Activated naive CD8-positive, alpha-beta T cell treated with anti-CD3 and anti-CD28 coated beads, Interleukin-2, amount 50 U/mL, for 16 hours (primary cell): ENCODE data around the gene DNAH6.
"Not testable (repeated sequence)": the region's sequence is repeated elsewhere in the genome, so short reads cannot be mapped to it uniquely, and the experiment has no call there.

Experiments
- DNase-seq: peaks from one replicate; pipeline ENCODE4 v3.0.0-alpha.2; 2020; ENCODE audit warnings: low read depth, low spot score

Gene DNAH6

GRCh38 chr2:84516234-84516986 lies at the start of gene DNAH6:
Gene DNAH6, plus strand, starts transcription at chr2:84516498. Its CDS starts 1,329 bp downstream, at chr2:84517827.
- peak; percentile 64 for DNase-seq

- no peak for DNase-seq
Observed at GRCh38 chr2:84467389-84467788, 48.9 kb upstream of the DNAH6 start.

- DNase-seq = not testable (repeated sequence)
Observed at GRCh38 chr2:84472423-84472822, 43.9 kb upstream of the DNAH6 start.

- no peak for DNase-seq
Observed at GRCh38 chr2:84472856-84473565, 43.3 kb upstream of the DNAH6 start.

GRCh38 chr2:84474176-84474575 lies 42.1 kb upstream of the DNAH6 start:
- no peak for DNase-seq

- DNase-seq = no peak
Observed at GRCh38 chr2:84477886-84478285, 38.4 kb upstream of the DNAH6 start.

- DNase-seq = no peak
Observed at GRCh38 chr2:84478867-84479266, 37.4 kb upstream of the DNAH6 start.

- no peak for DNase-seq
Observed at GRCh38 chr2:84481702-84482101, 34.6 kb upstream of the DNAH6 start.

GRCh38 chr2:84482603-84483002 lies 33.7 kb upstream of the DNAH6 start:
- no peak for DNase-seq

GRCh38 chr2:84483320-84483719 lies 33.0 kb upstream of the DNAH6 start:
- DNase-seq = no peak

GRCh38 chr2:84486441-84487115 lies 29.7 kb upstream of the DNAH6 start:
- no peak for DNase-seq

GRCh38 chr2:84487298-84487996 lies 28.9 kb upstream of the DNAH6 start:
- DNase-seq = no peak

GRCh38 chr2:84491256-84491655 lies 25.0 kb upstream of the DNAH6 start:
- no peak for DNase-seq

- DNase-seq = no peak
Observed at GRCh38 chr2:84491741-84492140, 24.6 kb upstream of the DNAH6 start.

- DNase-seq = no peak
Observed at GRCh38 chr2:84492571-84492970, 23.7 kb upstream of the DNAH6 start.

GRCh38 chr2:84493514-84493913 lies 22.8 kb upstream of the DNAH6 start:
- no peak for DNase-seq

- no peak for DNase-seq
Observed at GRCh38 chr2:84494070-84494469, 22.2 kb upstream of the DNAH6 start.

GRCh38 chr2:84495539-84496146 lies 20.7 kb upstream of the DNAH6 start:
- DNase-seq = no peak

- no peak for DNase-seq
Observed at GRCh38 chr2:84496386-84496785, 19.9 kb upstream of the DNAH6 start.

GRCh38 chr2:84497285-84497684 lies 19.0 kb upstream of the DNAH6 start:
- DNase-seq = no peak

- DNase-seq = no peak
Observed at GRCh38 chr2:84498150-84498799, 18.0 kb upstream of the DNAH6 start.
